ENCODE data around the gene MPDU1.

Gene MPDU1

DNA sequence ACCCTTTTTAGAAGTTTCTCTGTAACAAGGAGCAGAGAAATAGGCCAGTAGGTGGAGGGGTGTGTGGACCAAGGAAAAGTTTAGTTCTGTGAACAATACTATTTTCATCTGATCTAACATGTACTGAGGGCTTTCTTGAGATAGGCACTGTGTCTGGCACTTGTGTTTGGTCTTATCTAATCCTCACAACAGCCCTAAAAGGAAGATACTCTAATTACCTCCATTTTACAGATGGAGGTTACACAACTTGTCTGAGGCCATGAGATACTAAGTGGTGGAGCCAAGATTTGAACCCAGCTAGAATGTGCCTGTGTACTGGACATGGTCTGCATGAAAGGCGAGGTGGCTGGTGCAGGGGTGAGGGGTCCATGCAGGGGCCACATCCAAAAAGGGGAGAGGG, 30.3 kb upstream of the MPDU1 start:
- Histone ChIP-seq H3K27ac (ENCODE audit: low read depth, low read length) (no peak overlapping the region), H3K4me3 (ENCODE audit: low read depth, low read length) (no peak overlapping the region), H3K9me3 (ENCODE audit: control insufficient read depth, insufficient read depth, low read depth, low read length) (no peaks in the 10 kb centered on the region), H3K36me3 (ENCODE audit: control insufficient read depth, insufficient read depth, low read length) (no peaks in the 10 kb centered on the region), H3K27me3 (ENCODE audit: control insufficient read depth, insufficient read depth, low read length) (no peaks in the 10 kb centered on the region), H3K4me1 (ENCODE audit: control insufficient read depth, insufficient read depth, low read length) (peaks cover 19% of the 10 kb centered on the region), H3K9ac (ENCODE audit: low read length) (no peak overlapping the region)

DNA sequence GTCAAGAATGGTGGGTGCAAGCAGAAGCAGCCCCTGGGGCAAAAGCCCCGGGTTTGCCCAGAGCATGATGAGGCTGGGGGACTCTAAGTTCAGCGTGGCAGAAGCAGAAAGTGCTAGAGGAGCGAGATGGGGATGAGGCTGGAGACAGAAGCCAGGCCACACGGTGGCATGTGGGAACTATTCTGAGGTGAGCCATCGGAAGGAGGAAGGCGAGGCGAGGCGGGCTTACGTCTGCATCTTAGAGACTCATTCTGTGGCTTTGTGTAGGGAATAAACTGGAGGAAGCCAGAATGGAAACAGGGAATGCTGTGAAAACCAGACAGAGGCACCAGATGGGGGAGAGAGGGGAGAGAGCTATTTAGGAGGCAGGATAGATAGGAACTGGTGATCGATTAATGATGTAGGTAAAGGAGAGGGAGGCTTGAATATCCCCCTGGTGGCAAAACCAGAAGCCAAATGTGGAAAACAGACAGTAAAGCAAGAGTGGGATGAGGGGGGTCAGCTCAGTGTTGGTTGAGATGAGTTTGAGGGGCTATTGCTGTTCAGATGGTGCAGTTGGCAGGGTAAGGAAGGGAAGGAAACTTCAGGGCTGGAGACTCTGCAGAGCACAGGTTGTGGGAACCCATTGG, 28.2 kb upstream of the MPDU1 start:
- Histone ChIP-seq H3K4me3 (ENCODE audit: low read depth, low read length) (no peak overlapping the region), H3K27ac (ENCODE audit: low read depth, low read length) (no peak overlapping the region), H3K27me3 (ENCODE audit: control insufficient read depth, insufficient read depth, low read length) (no peaks in the 10 kb centered on the region), H3K36me3 (ENCODE audit: control insufficient read depth, insufficient read depth, low read length) (no peaks in the 10 kb centered on the region), H3K4me1 (ENCODE audit: control insufficient read depth, insufficient read depth, low read length) (peaks cover 35% of the 10 kb centered on the region), H3K9ac (ENCODE audit: low read length) (no peak overlapping the region), H3K9me3 (ENCODE audit: control insufficient read depth, insufficient read depth, low read depth, low read length) (no peaks in the 10 kb centered on the region)

DNA sequence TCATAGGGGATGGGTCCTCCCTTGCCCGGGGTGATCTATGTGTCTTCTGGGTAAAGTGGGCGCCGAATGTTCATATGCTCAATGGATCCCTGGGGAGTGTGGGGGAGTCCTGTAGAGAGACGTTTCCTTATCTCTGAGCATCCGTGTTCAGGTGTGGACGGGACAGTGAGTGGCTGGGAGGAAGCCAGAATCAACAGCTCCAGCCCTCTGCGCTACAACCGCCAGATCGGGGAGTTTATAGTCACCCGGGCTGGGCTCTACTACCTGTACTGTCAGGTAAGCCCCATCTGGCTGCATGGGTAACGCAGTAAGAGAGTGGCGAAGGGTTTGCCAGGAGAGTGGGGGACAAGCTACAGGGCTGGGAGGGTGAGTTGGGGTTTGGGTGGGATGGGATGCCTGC, 27.0 kb upstream of the MPDU1 start:
- no peaks in the 10 kb centered on the region for H3K9me3 ChIP-seq (ENCODE audit: control insufficient read depth, insufficient read depth, low read depth, low read length)
- no peaks in the 10 kb centered on the region for H3K36me3 ChIP-seq (ENCODE audit: control insufficient read depth, insufficient read depth, low read length)
- no peak overlapping the region for H3K27ac ChIP-seq (ENCODE audit: low read depth, low read length)
- peaks cover 39% of the 10 kb centered on the region for H3K4me1 ChIP-seq (ENCODE audit: control insufficient read depth, insufficient read depth, low read length)
- no peak overlapping the region for H3K9ac ChIP-seq (ENCODE audit: low read length)
- no peak overlapping the region for H3K4me3 ChIP-seq (ENCODE audit: low read depth, low read length)
- no peaks in the 10 kb centered on the region for H3K27me3 ChIP-seq (ENCODE audit: control insufficient read depth, insufficient read depth, low read length)

DNA sequence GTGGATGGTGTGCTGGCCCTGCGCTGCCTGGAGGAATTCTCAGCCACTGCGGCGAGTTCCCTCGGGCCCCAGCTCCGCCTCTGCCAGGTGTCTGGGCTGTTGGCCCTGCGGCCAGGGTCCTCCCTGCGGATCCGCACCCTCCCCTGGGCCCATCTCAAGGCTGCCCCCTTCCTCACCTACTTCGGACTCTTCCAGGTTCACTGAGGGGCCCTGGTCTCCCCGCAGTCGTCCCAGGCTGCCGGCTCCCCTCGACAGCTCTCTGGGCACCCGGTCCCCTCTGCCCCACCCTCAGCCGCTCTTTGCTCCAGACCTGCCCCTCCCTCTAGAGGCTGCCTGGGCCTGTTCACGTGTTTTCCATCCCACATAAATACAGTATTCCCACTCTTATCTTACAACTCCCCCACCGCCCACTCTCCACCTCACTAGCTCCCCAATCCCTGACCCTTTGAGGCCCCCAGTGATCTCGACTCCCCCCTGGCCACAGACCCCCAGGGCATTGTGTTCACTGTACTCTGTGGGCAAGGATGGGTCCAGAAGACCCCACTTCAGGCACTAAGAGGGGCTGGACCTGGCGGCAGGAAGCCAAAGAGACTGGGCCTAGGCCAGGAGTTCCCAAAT, 26.4 kb upstream of the MPDU1 start:
- peaks cover 39% of the 10 kb centered on the region for H3K4me1 ChIP-seq (ENCODE audit: control insufficient read depth, insufficient read depth, low read length)

DNA sequence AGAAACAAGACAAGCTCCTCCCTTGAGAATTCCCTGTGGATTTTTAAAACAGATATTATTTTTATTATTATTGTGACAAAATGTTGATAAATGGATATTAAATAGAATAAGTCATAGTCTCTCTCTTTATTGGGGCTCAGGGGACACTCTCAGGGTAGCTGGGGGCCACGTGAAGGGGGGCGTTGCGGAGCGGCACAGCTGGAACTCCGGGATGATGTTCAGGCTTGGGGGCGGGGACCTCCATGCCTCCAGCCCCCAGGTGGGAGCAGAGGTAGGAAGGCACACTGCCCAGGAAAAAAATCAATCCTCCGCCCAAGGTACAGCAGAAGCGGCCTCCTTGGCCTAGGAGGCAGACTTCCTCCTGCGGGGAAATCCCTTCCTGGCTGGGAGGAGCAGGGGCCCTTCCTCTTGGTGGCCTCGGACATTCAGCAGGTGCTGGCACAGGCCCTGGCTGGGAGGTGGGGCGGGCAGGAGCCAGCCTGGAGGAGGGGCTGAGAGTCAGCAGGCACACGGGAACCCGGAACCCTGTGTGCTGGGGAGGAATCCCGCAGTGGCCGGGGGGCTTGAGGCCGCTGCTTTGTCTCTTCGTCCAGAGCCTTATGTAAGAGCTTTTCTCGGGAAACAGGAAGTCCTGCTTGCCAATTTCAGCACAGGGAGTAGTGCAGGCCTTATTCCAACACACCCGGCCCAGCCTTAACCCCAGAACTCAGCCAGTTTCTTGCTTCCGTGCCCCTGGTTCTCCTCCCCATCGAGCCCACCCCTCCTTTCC, 25.7 kb upstream of the MPDU1 start:
- no peaks in the 10 kb centered on the region for H3K36me3 ChIP-seq (ENCODE audit: control insufficient read depth, insufficient read depth, low read length)
- peak overlapping the region; percentile 31 for H3K9ac ChIP-seq (ENCODE audit: low read length)
- H3K27ac ChIP-seq (ENCODE audit: low read depth, low read length): no peak overlapping the region
- peaks cover 39% of the 10 kb centered on the region for H3K4me1 ChIP-seq (ENCODE audit: control insufficient read depth, insufficient read depth, low read length)
- no peaks in the 10 kb centered on the region for H3K9me3 ChIP-seq (ENCODE audit: control insufficient read depth, insufficient read depth, low read depth, low read length)
- peak overlapping the region; percentile 33 for H3K4me3 ChIP-seq (ENCODE audit: low read depth, low read length)
- no peaks in the 10 kb centered on the region for H3K27me3 ChIP-seq (ENCODE audit: control insufficient read depth, insufficient read depth, low read length)

More for the DNA sequence above, 26.4 kb upstream of the MPDU1 start:
- no peak overlapping the region for H3K27ac ChIP-seq (ENCODE audit: low read depth, low read length)
- no peaks in the 10 kb centered on the region for H3K36me3 ChIP-seq (ENCODE audit: control insufficient read depth, insufficient read depth, low read length)
- no peak overlapping the region for H3K4me3 ChIP-seq (ENCODE audit: low read depth, low read length)
- no peak overlapping the region for H3K9ac ChIP-seq (ENCODE audit: low read length)
- H3K9me3 ChIP-seq (ENCODE audit: control insufficient read depth, insufficient read depth, low read depth, low read length): no peaks in the 10 kb centered on the region
- no peaks in the 10 kb centered on the region for H3K27me3 ChIP-seq (ENCODE audit: control insufficient read depth, insufficient read depth, low read length)

DNA sequence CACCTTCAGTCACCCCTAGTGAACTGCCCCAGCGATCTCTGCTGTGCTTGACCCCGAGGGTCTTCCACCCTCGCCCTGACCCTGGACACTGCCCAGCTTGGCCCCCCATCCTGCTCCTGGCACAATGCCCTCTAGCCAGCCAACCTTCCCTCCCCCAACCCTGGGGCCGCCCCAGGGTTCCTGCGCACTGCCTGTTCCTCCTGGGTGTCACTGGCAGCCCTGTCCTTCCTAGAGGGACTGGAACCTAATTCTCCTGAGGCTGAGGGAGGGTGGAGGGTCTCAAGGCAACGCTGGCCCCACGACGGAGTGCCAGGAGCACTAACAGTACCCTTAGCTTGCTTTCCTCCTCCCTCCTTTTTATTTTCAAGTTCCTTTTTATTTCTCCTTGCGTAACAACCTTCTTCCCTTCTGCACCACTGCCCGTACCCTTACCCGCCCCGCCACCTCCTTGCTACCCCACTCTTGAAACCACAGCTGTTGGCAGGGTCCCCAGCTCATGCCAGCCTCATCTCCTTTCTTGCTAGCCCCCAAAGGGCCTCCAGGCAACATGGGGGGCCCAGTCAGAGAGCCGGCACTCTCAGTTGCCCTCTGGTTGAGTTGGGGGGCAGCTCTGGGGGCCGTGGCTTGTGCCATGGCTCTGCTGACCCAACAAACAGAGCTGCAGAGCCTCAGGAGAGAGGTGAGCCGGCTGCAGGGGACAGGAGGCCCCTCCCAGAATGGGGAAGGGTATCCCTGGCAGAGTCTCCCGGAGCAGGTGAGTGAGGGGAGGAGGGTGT, 24.9 kb upstream of the MPDU1 start, which contains the start of gene TNFSF13:
Gene TNFSF13 (plus strand): TSS at position 207 of the 776 bp plus-strand sequence. CDS start 290 bp downstream, at position 497.
- Histone ChIP-seq H3K27me3 (ENCODE audit: control insufficient read depth, insufficient read depth, low read length) (no peaks in the 10 kb centered on the region), H3K4me3 (ENCODE audit: low read depth, low read length) (peak within 1 kb of the TSS; percentile 33), H3K9me3 (ENCODE audit: control insufficient read depth, insufficient read depth, low read depth, low read length) (no peaks in the 10 kb centered on the region), H3K36me3 (ENCODE audit: control insufficient read depth, insufficient read depth, low read length) (peaks cover 3% of the 10 kb centered on the region), H3K4me1 (ENCODE audit: control insufficient read depth, insufficient read depth, low read length) (peaks cover 39% of the 10 kb centered on the region), H3K27ac (ENCODE audit: low read depth, low read length) (no peak within 1 kb of the TSS), H3K9ac (ENCODE audit: low read length) (peak within 1 kb of the TSS; percentile 31)

DNA sequence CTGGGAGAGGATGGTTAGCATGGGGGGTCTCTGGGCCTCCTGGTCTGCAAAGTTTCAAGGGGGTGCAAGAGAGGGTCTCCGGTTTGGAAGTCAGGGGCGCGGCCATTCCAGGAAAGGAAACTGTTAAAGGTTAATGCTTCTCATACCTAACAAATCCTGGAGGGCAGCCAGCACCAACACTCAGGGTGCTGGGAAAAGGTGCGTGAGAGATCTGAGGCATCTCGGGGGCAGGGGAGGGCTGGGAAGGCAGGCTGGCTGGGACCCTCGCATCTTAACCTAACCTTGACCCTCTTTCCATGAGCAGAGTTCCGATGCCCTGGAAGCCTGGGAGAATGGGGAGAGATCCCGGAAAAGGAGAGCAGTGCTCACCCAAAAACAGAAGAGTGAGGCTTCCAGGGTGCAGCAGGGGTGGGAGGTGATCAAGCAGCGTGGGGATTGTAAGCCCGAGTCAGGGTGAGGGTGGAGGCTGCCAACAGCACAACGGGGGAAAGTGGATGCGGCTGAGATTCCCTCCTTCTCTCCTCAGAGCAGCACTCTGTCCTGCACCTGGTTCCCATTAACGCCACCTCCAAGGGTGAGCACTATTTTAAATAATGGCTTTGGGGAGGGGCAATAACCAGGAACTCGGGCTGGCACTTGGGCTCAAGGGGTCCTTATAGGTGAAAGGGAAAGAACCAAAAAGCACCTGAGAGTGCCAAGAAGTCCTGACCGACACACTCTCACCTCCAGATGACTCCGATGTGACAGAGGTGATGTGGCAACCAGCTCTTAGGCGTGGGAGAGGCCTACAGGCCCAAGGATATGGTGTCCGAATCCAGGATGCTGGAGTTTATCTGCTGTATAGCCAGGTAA, 24.1 kb upstream of the MPDU1 start:
- H3K9ac ChIP-seq (ENCODE audit: low read length): no peak overlapping the region
- no peak overlapping the region for H3K27ac ChIP-seq (ENCODE audit: low read depth, low read length)
- peak overlapping the region; percentile 88; the same call in 1 of the 2 replicates for H3K4me3 ChIP-seq (ENCODE audit: low read depth, low read length)
- H3K36me3 ChIP-seq (ENCODE audit: control insufficient read depth, insufficient read depth, low read length): peaks cover 11% of the 10 kb centered on the region
- peaks cover 39% of the 10 kb centered on the region for H3K4me1 ChIP-seq (ENCODE audit: control insufficient read depth, insufficient read depth, low read length)
- no peaks in the 10 kb centered on the region for H3K9me3 ChIP-seq (ENCODE audit: control insufficient read depth, insufficient read depth, low read depth, low read length)
- H3K27me3 ChIP-seq (ENCODE audit: control insufficient read depth, insufficient read depth, low read length): no peaks in the 10 kb centered on the region

DNA sequence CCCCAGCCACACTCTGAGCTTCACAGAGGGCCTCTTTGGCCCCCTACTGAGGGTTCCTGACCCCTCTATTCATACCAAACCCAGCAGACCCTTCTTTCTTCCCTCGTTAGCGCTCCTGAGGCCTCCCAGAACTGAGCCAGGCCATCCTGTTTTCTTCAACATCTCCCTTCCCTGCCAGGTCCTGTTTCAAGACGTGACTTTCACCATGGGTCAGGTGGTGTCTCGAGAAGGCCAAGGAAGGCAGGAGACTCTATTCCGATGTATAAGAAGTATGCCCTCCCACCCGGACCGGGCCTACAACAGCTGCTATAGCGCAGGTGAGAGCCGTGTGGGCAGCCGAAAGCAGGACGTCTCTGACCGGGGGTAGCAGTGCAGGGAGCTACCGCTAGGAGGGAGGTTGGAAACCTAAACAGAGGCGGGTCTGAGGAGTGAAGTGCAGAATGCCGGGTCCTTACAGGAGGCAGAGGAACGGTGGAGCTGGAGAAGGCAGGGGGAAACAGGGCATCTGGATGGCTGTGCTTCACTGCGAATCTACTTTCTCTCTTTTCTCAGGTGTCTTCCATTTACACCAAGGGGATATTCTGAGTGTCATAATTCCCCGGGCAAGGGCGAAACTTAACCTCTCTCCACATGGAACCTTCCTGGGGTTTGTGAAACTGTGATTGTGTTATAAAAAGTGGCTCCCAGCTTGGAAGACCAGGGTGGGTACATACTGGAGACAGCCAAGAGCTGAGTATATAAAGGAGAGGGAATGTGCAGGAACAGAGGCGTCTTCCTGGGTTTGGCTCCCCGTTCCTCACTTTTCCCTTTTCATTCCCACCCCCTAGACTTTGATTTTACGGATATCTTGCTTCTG, 23.3 kb upstream of the MPDU1 start:
- peak overlapping the region; percentile 41 for H3K9ac ChIP-seq (ENCODE audit: low read length)
- H3K4me1 ChIP-seq (ENCODE audit: control insufficient read depth, insufficient read depth, low read length): peaks cover 39% of the 10 kb centered on the region
- H3K36me3 ChIP-seq (ENCODE audit: control insufficient read depth, insufficient read depth, low read length): peaks cover 20% of the 10 kb centered on the region
- peak overlapping the region; percentile 88 for H3K4me3 ChIP-seq (ENCODE audit: low read depth, low read length)
- no peak overlapping the region for H3K27ac ChIP-seq (ENCODE audit: low read depth, low read length)
- no peaks in the 10 kb centered on the region for H3K27me3 ChIP-seq (ENCODE audit: control insufficient read depth, insufficient read depth, low read length)
- no peaks in the 10 kb centered on the region for H3K9me3 ChIP-seq (ENCODE audit: control insufficient read depth, insufficient read depth, low read depth, low read length)

DNA sequence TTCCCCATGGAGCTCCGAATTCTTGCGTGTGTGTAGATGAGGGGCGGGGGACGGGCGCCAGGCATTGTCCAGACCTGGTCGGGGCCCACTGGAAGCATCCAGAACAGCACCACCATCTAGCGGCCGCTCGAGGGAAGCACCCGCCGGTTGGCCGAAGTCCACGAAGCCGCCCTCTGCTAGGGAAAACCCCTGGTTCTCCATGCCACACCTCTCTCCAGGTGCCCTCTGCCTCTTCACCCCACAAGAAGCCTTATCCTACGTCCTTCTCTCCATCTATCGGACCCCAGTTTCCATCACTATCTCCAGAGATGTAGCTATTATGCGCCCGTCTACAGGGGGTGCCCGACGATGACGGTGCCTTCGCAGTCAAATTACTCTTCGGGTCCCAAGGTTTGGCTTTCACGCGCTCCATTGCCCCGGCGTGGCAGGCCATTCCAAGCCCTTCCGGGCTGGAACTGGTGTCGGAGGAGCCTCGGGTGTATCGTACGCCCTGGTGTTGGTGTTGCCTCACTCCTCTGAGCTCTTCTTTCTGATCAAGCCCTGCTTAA, 22.6 kb upstream of the MPDU1 start:
- H3K27me3 ChIP-seq (ENCODE audit: control insufficient read depth, insufficient read depth, low read length): no peaks in the 10 kb centered on the region
- no peaks in the 10 kb centered on the region for H3K9me3 ChIP-seq (ENCODE audit: control insufficient read depth, insufficient read depth, low read depth, low read length)
- peak overlapping the region; percentile 88 for H3K4me3 ChIP-seq (ENCODE audit: low read depth, low read length)
- peaks cover 27% of the 10 kb centered on the region for H3K36me3 ChIP-seq (ENCODE audit: control insufficient read depth, insufficient read depth, low read length)
- H3K27ac ChIP-seq (ENCODE audit: low read depth, low read length): peak overlapping the region; percentile 78; the same call in 1 of the 2 replicates
- H3K4me1 ChIP-seq (ENCODE audit: control insufficient read depth, insufficient read depth, low read length): peaks cover 39% of the 10 kb centered on the region
- H3K9ac ChIP-seq (ENCODE audit: low read length): peak overlapping the region; percentile 89

Measured in HUES6 (cell line).